ENCODE results near the gene KCTD20. TPM values are rescaled to one million over a fixed set of nuclear protein-coding genes. Genes with fewer than 3 reads are reported as not detected.

Gene KCTD20
- total RNA-seq, 2 donors from 2014 or later = 26.3 to 34.5 TPM

DNA sequence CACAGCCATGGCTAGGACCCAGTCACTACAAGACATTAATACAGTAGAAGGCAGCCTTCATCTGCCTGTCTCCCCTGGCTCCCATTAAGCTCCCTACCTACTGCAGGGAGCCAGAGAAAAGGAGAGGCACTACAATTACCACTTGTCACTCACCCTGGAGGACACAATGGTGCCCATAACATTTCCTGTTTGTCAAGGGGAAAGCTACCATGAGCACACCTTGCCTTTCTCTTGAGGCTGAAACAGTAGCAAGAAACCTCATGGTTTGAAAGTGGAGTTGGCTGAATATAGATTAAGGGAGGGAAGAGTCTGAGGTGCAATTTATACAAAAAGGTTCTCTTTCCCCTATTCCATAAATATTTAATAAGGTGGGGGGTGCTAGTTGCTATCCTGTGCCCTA lies 76.6 kb downstream of the KCTD20 start:
- DNase-seq (ENCODE audit: low spot score) = no peak
- Histone ChIP-seq H3K27me3 (no peaks in the 10 kb centered on the region), H3K9me3 (no peaks in the 10 kb centered on the region), H3K36me3 (peaks cover 59% of the 10 kb centered on the region), H3K27ac (no peak overlapping the region), H3K4me1 (no peaks in the 10 kb centered on the region), H3K4me3 (no peak overlapping the region)
- TF ChIP-seq, protein P1, sequence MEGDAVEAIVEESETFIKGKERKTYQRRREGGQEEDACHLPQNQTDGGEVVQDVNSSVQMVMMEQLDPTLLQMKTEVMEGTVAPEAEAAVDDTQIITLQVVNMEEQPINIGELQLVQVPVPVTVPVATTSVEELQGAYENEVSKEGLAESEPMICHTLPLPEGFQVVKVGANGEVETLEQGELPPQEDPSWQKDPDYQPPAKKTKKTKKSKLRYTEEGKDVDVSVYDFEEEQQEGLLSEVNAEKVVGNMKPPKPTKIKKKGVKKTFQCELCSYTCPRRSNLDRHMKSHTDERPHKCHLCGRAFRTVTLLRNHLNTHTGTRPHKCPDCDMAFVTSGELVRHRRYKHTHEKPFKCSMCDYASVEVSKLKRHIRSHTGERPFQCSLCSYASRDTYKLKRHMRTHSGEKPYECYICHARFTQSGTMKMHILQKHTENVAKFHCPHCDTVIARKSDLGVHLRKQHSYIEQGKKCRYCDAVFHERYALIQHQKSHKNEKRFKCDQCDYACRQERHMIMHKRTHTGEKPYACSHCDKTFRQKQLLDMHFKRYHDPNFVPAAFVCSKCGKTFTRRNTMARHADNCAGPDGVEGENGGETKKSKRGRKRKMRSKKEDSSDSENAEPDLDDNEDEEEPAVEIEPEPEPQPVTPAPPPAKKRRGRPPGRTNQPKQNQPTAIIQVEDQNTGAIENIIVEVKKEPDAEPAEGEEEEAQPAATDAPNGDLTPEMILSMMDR (IDR thresholded peaks at IDR 0.05) = no peak

DNA sequence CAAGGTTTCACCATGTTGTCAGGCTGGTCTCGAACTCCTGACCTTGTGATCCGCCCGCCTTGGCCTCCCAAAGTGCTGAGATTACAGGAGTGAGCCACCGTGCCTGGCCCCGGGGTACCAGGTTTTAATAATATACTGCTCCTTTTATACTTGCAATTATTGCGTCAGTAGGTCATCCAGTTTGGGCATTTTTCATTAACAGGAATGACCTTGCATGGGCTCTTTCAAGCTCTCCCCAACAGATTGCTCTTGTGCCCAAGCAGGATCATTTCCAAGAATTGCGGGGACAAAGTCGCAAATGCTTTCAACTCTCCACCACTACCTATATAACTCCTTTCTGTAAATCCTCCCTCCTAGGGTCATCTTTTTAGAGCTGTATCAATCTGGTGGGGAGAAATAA lies 80.7 kb downstream of the KCTD20 start:
- Histone ChIP-seq H3K27ac (no peak overlapping the region), H3K4me3 (no peak overlapping the region), H3K27me3 (no peaks in the 10 kb centered on the region), H3K9me3 (no peaks in the 10 kb centered on the region), H3K36me3 (peaks cover 65% of the 10 kb centered on the region), H3K4me1 (peaks cover 0 to 12% of the 10 kb centered on the region in 2 donors)
- TF ChIP-seq, protein P1 (IDR thresholded peaks at IDR 0.05) = no peak
- DNase-seq (ENCODE audit: low spot score) = no peak

DNA sequence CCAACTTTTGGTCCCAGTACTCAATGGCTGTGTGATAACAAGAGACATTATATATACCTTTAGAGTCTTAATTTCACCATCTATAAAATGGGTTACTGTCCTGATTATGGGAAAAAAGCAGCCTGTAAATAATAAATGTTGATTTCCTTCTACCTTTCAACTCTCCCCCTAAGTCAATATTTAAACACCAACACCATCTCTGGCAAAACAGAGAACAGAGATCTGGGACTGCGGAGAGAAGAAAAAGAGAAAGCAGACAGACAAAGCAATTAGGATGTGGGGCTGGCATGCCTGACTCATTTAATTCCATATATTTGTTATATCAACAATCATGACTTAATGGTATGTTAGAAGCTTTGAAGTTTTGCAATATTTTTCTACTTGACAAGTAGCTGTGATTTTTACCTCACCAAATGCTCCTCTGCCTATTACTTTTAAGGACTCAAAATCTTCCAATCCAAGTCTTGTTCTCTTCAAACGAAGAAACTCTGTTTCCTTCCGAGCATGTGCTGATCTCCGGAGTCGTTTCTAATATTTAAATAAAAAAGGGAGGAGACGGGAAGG lies 81.2 kb downstream of the KCTD20 start:
- TF ChIP-seq, protein P1 (IDR thresholded peaks at IDR 0.05) = no peak
- no peaks in the 10 kb centered on the region for H3K27me3 ChIP-seq
- DNase-seq (ENCODE audit: low spot score) = no peak
- H3K4me3 ChIP-seq = no peak overlapping the region
- peaks cover 60% of the 10 kb centered on the region for H3K36me3 ChIP-seq
- peaks cover 0 to 15% of the 10 kb centered on the region in 2 donors for H3K4me1 ChIP-seq
- no peaks in the 10 kb centered on the region for H3K9me3 ChIP-seq
- H3K27ac ChIP-seq = no peak overlapping the region

DNA sequence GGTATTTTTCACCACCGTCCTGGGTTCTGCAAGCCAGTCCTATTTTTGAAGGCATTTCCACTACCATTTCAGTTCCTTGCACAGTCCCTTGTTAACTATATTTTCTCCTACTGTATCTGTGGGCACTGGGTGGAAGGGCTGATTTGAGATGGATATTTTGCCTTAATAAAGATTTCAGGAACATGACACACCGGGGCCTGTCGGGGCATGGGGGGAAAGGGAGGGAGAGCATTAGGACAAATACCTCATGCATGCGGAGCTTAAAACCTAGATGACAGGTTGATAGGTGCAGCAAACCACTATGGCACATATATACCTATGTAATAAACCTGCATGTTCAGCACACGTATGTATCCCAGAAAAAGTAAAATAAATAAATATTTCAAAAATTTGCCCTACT lies 82.1 kb downstream of the KCTD20 start:
- no peaks in the 10 kb centered on the region for H3K27me3 ChIP-seq
- H3K9me3 ChIP-seq = no peaks in the 10 kb centered on the region
- TF ChIP-seq, protein P1 (IDR thresholded peaks at IDR 0.05) = no peak
- H3K4me1 ChIP-seq = peaks cover 0 to 15% of the 10 kb centered on the region in 2 donors
- DNase-seq (ENCODE audit: low spot score) = no peak
- peaks cover 52% of the 10 kb centered on the region for H3K36me3 ChIP-seq
- no peak overlapping the region for H3K4me3 ChIP-seq
- H3K27ac ChIP-seq = no peak overlapping the region

DNA sequence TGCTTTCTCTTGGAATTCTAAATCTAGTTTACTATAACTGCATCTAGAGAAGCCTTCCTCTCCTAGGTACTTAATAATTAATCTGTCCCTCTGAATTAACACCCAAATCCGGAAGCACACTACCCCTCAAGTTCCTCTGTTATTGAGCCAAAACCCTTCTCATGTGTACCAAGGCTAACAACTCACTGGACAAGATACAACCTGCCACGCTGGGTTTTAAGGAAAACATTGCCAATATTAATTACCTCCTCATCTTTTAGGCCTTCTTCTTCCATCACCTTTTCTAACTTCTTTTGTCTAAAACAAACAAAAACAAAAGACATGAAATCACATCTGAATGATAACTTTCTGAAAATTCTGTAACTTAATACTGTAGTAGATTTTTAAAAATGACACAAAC lies 82.5 kb downstream of the KCTD20 start:
- Histone ChIP-seq H3K36me3 (peaks cover 47% of the 10 kb centered on the region), H3K4me1 (peaks cover 0 to 15% of the 10 kb centered on the region in 2 donors)
- no peak for DNase-seq (ENCODE audit: low spot score)

More for the DNA sequence above, 82.5 kb downstream of the KCTD20 start:
- Histone ChIP-seq H3K9me3 (no peaks in the 10 kb centered on the region), H3K4me3 (no peak overlapping the region), H3K27me3 (no peaks in the 10 kb centered on the region), H3K27ac (no peak overlapping the region)
- TF ChIP-seq, protein P1 (IDR thresholded peaks at IDR 0.05) = no peak

All from right atrium auricular region (tissue), 2 donors.